GM13976 (cell line): ENCODE results near the gene PBX1.

Source experiments
- DNase-seq: peaks from one replicate; pipeline ENCODE4 v3.0.0; 2012; ENCODE audit warnings: low spot score
- CTCF ChIP-seq: IDR thresholded peaks from 2 replicates; pipeline ENCODE4 v1.5.1; 2012; ENCODE audit warnings: borderline replicate concordance, mild to moderate bottlenecking; ENCODE audit not compliant: insufficient read depth; ENCODE audit errors: extremely low read depth, missing control alignments, control extremely low read depth
- in situ Hi-C: fragments of 300-500 bp; cut with MboI; formaldehyde crosslinking; loops from one replicate; pipeline ENCODE4 v1.12.0; 2022; ENCODE audit warnings: low sequenced_read_pairs, mixed read lengths, inconsistent platforms; ENCODE audit not compliant: unreplicated experiment

The PBX1 gene

GRCh38 chr1:164628772-164629171 lies 69.8 kb downstream of the PBX1 start:
- DNase-seq = no peak
- in situ Hi-C loops = no loop called here
- TF ChIP-seq CTCF = no peak

GRCh38 chr1:164629971-164630370 lies 71.0 kb downstream of the PBX1 start:
- DNase-seq = no peak
- no peak for TF ChIP-seq CTCF
- in situ Hi-C loops = no loop called here

- no peak for DNase-seq
- TF ChIP-seq CTCF = no peak
- in situ Hi-C loops = no loop called here
Observed at GRCh38 chr1:164630626-164631396, 71.8 kb downstream of the PBX1 start.

GRCh38 chr1:164631751-164632150 lies 72.8 kb downstream of the PBX1 start:
- no peak for DNase-seq
- in situ Hi-C loops = no loop called here
- no peak for TF ChIP-seq CTCF

- in situ Hi-C loops = no loop called here
- no peak for DNase-seq
- no peak for TF ChIP-seq CTCF
Observed at GRCh38 chr1:164633997-164634396, 75.0 kb downstream of the PBX1 start.

- no peak for TF ChIP-seq CTCF
- no peak for DNase-seq
- in situ Hi-C loops = no loop called here
Observed at GRCh38 chr1:164635059-164635802, 76.2 kb downstream of the PBX1 start.
